ENCODE data around the gene ADCYAP1R1.

Gene ADCYAP1R1

DNA sequence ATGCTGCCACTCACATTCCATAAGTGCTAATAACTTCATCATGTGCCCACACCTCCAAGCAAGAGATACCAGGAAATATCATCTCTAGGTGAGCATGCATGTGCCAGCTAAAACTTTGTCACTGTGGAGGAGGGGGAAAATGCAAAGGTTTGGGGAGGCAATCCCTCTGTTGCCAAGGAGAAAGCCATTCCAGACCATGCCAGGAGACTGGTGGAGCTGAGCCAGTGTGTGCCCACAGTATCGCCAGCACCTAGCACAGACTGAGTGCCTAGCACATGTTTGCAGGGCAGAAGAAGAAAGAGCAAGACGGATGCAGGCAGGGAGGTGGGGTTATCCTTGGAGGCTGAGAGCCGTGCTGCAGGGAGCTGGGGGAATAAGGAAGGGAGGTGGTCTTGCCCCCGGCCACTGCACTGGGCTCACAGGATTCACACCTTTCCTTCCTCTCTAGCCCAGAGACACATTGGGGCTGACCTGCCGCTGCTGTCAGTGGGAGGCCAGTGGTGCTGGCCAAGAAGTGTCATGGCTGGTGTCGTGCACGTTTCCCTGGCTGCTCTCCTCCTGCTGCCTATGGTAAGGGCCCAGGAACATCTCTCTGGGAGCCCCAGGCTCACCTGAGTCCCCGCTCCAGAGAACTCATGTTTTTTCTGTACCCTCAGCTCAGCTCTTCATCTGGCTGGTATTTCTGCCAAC lies 10.8 kb downstream of the ADCYAP1R1 start:
- DNase-seq (ENCODE audit: low read depth): no peak
- TF ChIP-seq, protein P1, sequence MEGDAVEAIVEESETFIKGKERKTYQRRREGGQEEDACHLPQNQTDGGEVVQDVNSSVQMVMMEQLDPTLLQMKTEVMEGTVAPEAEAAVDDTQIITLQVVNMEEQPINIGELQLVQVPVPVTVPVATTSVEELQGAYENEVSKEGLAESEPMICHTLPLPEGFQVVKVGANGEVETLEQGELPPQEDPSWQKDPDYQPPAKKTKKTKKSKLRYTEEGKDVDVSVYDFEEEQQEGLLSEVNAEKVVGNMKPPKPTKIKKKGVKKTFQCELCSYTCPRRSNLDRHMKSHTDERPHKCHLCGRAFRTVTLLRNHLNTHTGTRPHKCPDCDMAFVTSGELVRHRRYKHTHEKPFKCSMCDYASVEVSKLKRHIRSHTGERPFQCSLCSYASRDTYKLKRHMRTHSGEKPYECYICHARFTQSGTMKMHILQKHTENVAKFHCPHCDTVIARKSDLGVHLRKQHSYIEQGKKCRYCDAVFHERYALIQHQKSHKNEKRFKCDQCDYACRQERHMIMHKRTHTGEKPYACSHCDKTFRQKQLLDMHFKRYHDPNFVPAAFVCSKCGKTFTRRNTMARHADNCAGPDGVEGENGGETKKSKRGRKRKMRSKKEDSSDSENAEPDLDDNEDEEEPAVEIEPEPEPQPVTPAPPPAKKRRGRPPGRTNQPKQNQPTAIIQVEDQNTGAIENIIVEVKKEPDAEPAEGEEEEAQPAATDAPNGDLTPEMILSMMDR (IDR thresholded peaks at IDR 0.05; ENCODE audit: control insufficient read depth, insufficient read depth, low read depth, low read length, missing control alignments): no peak
- H3K4me3 ChIP-seq (ENCODE audit: control insufficient read depth, low read depth, low read length): no peak overlapping the region

DNA sequence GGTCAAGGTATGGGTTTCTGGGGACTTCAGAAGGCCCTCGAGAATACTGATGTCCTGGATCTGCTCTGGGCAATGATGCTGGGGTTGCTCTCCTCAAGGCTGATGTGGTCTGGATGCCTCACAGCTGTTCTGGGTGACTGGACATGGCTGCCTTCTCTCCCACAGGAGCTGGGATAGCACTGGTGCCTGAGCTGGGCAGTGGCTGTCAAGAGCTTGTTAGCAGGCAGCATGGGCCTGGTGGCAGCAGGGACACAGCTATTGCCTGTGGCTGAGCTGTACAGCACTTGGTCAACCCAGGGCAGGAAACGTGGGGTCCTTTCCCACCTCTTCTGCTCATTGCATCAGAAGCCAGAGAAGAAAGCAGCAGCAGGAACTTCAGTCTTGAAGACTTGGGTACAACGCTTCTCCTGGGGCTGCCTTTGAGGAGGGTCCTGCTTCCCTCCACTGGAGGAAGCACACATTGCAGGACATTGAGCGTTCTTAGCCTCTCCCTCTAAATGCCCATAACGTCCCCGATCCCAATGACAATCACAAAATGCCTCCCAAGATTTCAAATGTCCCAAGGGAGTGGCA lies 13.0 kb downstream of the ADCYAP1R1 start:
- DNase-seq (ENCODE audit: low read depth): no peak
- TF ChIP-seq, protein P1 (IDR thresholded peaks at IDR 0.05; ENCODE audit: control insufficient read depth, insufficient read depth, low read depth, low read length, missing control alignments): no peak
- H3K4me3 ChIP-seq (ENCODE audit: control insufficient read depth, low read depth, low read length): no peak overlapping the region

DNA sequence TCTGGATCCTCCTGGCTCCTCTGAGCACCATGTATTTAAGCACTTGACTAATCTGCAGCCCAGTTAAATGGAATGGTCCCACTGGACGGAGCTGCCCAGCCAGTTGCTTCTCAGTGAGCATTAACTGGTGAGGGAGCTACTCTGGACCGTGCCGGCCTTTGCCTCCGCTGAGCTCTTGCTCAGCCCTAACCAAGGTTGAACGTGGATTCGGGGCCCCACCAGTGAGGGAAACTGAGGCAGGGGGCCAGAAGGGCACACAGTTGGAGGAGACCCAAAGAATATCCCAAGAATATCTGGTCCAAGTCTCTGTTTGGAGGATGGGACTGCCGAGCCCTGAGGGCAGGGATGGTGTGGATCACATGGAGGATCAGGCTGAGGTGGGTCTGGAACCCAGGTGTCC lies 13.7 kb downstream of the ADCYAP1R1 start:
- TF ChIP-seq, protein P1 (IDR thresholded peaks at IDR 0.05; ENCODE audit: control insufficient read depth, insufficient read depth, low read depth, low read length, missing control alignments): no peak
- no peak overlapping the region for H3K4me3 ChIP-seq (ENCODE audit: control insufficient read depth, low read depth, low read length)
- no peak for DNase-seq (ENCODE audit: low read depth)

DNA sequence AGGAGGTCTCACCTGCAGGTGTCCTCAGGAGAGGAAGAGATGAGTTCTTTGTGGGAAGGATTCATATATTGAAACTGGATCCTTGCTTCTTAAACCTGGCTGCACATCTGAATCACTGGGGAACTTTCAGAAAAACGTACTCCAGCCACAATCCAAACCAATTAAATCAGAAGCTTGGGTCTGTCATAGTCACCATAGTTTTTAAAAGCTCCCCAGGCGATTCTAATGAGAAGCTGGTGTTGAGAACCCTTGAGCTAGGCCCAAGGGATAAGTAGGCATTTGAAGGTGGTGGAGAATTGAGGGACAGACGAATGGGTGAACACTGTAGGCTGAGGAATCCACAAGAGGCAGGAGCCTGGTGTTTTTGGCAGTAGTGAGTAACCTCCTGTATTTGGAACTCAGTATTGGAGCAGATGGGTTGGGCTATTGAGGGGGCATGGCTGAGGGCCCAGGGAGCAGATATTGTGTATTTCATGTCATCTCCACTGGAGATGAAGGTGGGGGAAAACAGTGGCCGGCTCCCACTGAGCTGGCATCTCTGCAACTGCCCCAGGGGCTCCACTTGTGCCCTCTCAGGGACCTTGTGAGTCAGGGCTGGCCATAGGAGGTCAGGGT lies 14.5 kb downstream of the ADCYAP1R1 start:
- TF ChIP-seq, protein P1 (IDR thresholded peaks at IDR 0.05; ENCODE audit: control insufficient read depth, insufficient read depth, low read depth, low read length, missing control alignments): no peak
- no peak overlapping the region for H3K4me3 ChIP-seq (ENCODE audit: control insufficient read depth, low read depth, low read length)
- DNase-seq (ENCODE audit: low read depth): no peak

DNA sequence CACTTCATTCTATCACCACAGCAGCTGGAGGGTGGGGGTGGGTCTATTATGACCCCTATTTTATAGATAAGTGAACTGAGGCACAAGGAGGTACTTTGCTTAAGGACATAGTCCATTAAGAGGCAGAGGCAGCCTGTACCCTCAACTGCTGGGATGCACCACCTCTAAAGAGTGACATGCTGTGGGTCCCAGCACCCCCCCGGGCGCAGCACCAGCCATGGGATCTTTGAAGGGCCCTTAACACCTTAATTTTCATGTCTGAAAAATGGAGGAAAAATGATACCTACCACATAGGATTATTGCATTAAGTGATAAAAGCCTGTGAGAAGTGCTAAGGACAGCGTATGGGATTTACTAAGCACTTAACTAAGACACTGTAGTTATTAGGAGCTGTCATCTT lies 15.4 kb downstream of the ADCYAP1R1 start:
- H3K4me3 ChIP-seq (ENCODE audit: control insufficient read depth, low read depth, low read length): no peak overlapping the region
- DNase-seq (ENCODE audit: low read depth): no peak
- TF ChIP-seq, protein P1 (IDR thresholded peaks at IDR 0.05; ENCODE audit: control insufficient read depth, insufficient read depth, low read depth, low read length, missing control alignments): no peak

DNA sequence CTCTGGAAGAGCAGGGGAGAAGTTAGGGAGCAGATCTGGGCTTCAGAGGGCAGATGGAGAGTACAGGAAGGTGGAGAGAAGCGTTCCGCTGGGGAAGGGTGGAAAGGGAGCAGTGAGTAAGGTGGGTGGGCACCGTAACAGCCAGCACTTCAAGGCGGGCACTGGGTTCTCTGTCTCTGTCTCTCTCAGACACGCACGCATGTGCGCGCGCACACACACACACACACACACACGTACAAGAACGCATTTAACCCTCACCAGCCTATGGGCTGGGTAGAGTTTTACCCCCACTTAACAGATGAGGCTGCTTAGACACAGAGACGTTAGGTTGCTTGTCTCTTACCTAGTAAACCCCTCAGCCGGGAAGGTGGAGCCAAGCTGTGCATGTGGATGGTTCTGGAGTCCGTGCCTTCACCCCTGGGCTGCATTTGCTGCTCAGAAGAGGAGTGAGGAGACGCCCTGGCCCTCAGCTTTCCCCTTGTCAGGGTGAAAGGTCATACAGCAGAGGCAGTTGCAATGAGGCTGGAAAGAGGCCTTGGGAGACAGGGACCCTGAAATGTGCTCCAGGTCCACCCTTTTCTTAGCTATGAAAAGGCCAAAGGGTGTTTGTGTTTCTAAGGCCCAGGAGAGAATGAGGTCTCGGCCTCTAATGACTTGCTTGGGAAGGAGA lies 16.0 kb downstream of the ADCYAP1R1 start:
- no peak for DNase-seq (ENCODE audit: low read depth)
- TF ChIP-seq, protein P1 (IDR thresholded peaks at IDR 0.05; ENCODE audit: control insufficient read depth, insufficient read depth, low read depth, low read length, missing control alignments): no peak
- H3K4me3 ChIP-seq (ENCODE audit: control insufficient read depth, low read depth, low read length): no peak overlapping the region

Measured in AG09309 (cell line).